ENCODE results near the gene PET117.
A peak's percentile ranks its signal among the peaks of the same experiment; 100 is the strongest.
"Not testable (repeated sequence)": the region's sequence is repeated elsewhere in the genome, so short reads cannot be mapped to it uniquely, and the experiment has no call there.

Gene PET117

GRCh38 chr20:18137412-18138265 is at the start of gene PET117, which contains the start of gene KAT14:
Gene PET117 (plus strand): TSS chr20:18137863. CDS start chr20:18137956, 93 bp downstream.
Gene KAT14 (plus strand): TSS chr20:18137863. CDS start chr20:18142661, 4,798 bp downstream.
- DNase-seq (ENCODE audit: low read depth), result peak; percentile 69

DNA sequence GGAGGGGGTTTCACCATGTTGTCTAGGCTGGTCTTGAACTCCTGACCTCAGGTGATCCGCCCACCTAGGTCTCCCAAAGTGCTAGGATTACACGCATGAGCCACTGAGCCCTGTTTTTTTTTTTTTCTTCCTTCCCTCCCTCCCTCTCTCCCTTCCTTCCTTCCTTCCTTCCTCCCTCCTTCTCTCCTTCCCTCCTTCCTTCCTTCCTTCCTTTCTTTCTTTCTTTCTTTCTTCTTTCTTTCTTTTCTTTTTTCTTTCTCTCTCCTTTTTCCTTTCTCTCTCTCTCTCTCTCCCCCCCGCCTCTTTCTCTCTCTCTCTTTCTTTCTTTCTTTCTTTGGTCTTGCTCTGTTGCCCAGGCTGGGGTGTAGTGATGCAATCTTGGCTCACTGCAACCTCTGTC is 49.4 kb upstream of the PET117 start:
- DNase-seq (ENCODE audit: low read depth), result not testable (repeated sequence)

DNA sequence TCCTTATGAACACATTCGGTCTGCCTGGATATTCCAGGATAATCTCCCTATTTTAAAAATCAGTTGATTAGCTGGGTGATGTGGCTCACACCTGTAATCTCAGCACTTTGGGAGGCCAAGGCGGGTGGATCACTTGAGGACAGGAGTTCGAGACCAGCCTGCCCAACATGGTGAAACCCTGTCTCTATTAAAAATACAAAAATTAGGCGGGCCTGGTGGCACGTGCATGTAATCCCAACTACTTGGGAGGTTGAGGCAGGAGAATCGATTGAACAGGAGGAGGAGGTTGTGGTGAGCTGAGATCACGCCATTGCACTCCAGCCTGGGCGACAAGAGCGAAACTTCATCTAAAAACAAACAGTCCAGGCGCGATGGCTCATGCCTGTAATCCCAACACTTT is 48.8 kb upstream of the PET117 start:
- DNase-seq (ENCODE audit: low read depth), result not testable (repeated sequence)

DNA sequence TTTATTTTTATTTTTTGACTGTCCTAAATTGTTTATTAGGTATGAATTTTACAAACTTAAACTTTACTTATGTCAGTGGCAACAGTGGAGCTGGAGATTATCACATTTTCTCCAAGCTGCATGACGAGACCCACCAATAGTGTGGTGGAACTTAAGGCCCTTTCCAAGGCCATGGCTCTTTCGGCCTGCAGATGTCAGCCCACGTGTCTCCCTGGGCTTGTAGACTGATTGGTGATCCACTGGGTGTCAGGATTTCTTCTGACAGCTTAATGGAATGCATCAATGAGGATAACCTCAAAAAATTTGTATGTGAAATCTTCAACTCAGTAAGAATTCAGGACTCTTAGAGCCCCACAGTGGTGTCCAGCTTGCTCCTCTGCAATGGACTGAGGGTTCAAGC is 47.6 kb upstream of the PET117 start:
- no peak for DNase-seq (ENCODE audit: low read depth)

DNA sequence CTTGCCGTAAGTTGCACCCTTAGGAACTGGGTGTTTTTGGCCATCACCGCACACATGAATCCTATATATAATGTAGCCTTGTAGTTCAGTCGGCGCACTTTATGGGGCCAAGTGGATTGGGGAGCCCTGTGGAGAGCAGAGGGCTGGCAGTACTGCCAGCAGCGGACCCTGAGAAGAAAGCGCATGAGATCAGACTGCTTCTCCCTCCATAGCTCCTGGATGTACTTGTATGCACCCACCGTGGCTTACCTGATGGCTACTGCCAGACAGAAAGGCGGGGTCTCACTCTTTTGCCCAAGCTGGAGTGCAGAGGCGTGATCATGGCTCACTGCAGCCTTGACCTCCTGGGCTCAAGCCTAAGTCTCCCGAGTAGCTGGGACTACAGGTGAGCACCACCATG is 47.2 kb upstream of the PET117 start:
- no peak for DNase-seq (ENCODE audit: low read depth)

- DNase-seq (ENCODE audit: low read depth), result no peak
Measured at GRCh38 chr20:18091623-18092022, 46.0 kb upstream of the PET117 start.

DNA sequence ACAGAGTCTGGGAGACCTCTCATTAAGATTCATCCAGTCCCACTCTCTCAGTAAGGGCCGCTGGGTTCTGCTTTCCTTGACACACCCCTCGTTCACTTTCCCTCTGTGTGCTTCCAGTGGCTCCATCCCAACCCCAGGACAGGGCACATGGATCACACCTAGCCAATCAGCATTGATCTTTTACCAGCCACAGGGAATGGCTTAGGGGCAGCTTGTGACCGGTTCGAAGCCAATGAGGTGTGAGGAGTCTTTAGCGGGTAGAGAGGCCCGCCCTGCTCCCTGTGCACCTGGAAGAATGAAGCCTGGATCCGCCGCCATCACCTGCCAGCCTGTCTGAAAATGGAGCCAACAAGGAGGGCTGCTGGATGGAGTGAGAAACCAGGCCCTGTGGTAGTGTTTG is 44.8 kb upstream of the PET117 start:
- no peak for DNase-seq (ENCODE audit: low read depth)

GRCh38 chr20:18093388-18093787 is 44.3 kb upstream of the PET117 start:
- no peak for DNase-seq (ENCODE audit: low read depth)

- DNase-seq (ENCODE audit: low read depth), result no peak
Measured at GRCh38 chr20:18094191-18094590, 43.5 kb upstream of the PET117 start.

GRCh38 chr20:18100569-18100968 is 37.1 kb upstream of the PET117 start:
- not testable (repeated sequence) for DNase-seq (ENCODE audit: low read depth)

DNA sequence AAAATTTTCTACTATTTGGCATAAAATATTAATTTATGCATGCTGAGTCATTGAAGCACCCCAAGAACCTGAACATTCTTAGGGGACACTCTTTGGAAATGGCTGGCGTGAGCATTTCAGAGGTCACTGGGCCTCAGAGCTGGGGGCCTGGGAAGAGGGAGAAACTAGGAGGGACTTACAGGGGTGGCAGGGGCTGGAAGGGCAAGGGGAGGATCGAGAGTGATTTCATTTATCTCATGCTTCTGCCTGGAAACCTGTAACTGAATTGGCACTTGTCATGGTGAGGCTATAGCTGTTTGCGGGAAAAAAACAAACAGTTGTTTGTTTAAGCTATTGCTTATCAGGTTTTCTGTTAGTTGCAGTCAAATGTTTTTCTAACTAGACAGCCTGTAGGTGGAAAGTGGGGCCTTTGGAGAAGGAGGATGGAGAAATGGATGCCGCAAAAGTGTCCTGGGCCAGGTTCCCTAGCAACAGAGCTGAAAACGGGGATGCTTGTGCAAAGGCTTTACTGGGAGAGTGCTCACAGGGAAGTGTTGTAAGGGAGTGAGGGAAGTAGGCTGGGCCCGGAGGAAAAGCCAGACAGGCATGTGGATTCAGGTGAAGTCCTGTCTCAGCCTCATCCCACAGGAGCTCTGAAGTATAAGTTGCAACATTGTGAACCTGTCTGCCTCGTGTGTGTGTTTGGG is 36.4 kb upstream of the PET117 start:
- DNase-seq (ENCODE audit: low read depth), result no peak

DNA sequence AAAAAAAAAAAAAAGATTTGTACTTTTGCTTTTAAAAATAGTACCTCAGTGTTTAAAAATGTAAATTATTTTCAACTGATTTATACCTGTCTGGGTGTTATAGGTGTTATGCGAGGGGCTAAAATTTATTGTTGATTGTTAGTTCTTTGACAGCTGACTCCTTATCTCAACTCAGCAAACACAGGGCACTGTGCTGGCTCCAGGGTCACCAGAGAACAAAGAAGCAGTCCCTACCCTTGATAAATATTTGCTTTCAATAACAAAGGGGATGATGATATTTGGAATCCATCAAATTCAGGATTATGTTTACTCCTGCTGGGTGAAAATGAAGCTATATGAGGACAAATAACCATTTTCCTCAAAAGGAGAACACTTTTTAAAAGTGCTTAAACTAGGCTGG is 34.2 kb upstream of the PET117 start:
- DNase-seq (ENCODE audit: low read depth), result no peak

- DNase-seq (ENCODE audit: low read depth), result no peak
Measured at GRCh38 chr20:18108326-18108725, 29.3 kb upstream of the PET117 start.

DNA sequence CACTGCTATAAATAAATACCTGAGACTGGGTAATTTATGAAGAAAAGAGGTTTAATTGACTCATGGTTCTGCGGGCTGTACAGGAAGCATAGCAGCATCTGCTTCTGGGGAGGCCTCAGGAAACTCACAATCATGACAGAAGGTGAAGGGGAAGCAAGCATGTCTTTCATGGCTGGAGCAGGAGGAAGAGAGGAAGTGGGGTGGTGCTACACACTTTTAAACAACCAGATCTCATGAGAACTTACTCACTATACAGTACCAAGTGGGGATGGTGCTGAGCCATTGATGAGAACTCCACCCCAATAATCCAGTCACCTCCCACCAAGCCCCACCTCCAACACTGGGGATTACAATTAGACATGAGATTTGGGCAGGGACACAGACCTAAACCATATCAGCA is 9.1 kb upstream of the PET117 start:
- not testable (repeated sequence) for DNase-seq (ENCODE audit: low read depth)

DNA sequence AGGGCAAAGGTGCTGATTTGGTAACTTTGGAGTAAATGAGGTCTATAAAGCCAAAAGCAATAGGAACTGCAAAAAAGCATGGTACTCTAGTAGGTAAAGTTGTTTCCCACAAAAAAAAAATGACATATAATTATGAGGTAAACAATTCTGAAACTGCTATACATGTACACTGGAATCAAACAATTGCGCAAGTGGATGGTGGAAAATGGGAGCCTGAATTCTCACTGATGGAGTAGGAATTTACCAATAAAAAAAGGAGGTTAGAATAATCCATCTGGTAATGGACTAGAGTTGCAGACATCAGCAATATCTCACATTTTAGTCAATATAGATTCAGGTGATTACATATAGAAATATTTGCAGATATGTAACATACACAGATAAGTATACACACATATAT is 5.0 kb upstream of the PET117 start:
- no peak for DNase-seq (ENCODE audit: low read depth)

DNA sequence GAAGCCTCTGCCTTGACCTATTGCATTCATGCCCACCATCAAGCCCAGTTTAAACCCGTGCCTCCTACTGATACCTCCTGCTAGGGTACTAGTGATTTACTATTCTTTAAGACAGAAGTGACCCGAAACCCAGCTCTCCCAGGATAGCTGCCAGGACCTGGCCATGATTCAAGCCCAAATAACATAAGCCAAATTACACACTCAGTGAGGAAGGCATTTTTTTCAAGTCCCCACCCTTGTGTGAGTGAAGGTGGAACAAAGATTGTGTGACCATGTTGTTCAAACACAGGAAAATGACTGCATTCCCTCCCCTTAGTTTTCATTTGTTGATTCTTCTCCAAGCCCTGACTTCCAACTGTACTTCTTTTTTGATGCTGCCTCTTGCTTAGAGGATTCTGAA is 3.7 kb upstream of the PET117 start:
- DNase-seq (ENCODE audit: low read depth), result no peak

DNA sequence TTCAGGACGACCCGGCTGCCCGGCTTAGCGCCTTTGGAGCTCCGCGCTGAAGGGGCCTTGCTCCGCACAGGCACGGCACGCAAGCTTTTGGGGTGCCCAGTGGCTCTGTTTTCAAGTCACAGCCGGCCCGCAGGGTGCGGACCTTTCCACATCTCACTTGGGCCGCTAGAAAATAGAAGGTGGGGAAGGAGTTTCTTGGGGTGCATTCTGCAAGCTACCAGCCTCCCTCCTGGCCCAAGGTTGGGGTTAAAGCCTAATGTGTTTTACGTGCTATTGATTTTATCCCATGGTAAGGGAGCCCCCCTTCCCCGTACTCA is 561 bp downstream of the PET117 start:
- DNase-seq (ENCODE audit: low read depth), result no peak

- DNase-seq (ENCODE audit: low read depth), result no peak
Measured at GRCh38 chr20:18138639-18139583, 1.2 kb downstream of the PET117 start.

GRCh38 chr20:18139832-18140231 is 2.2 kb downstream of the PET117 start:
- DNase-seq (ENCODE audit: low read depth), result no peak

- no peak for DNase-seq (ENCODE audit: low read depth)
Measured at GRCh38 chr20:18144541-18145099, 7.0 kb downstream of the PET117 start.

DNA sequence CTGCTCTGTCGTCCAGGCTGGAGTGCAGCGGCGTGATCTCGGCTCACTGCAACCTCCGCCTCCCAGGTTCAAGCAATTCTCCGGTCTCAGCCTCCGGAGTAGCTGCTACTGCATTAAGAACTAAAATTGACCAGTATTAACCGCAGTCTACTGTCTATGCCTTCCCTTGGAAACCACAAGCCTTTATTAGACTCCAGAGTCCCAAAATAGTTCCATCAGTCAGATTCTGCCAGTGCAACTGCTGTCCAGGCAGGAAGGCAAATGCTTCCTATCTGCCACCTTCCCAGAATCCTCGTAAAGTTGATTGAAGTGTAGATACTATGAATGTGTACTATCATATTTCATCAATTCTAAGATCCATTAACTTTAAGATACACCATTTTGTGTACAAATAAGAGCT is 16.7 kb downstream of the PET117 start:
- no peak for DNase-seq (ENCODE audit: low read depth)

DNA sequence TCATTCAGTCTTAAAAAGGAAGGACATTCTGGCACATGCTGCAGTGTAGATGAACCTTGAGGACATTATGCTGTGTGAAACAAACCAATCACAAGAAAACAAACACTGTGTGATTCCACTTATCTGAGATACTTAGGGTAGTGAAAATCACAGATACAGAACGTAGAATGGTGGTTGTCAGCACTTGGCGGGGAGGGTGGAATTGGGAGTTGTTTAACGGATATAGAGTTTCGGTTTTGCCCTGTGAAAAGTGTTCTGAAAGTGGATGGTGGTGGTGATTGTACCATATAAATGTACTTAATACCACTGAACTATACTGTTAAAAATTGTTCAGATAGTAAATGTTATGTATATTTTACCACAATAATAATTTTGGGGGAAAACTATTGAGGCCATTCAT is 18.4 kb downstream of the PET117 start:
- no peak for DNase-seq (ENCODE audit: low read depth)
